OCI-LY7 (cell line): ENCODE data around the gene NUBP1. TPM values are rescaled to one million over a fixed set of nuclear protein-coding genes. Genes with fewer than 3 reads are reported as not detected.
"Not testable (repeated sequence)": the region's sequence is repeated elsewhere in the genome, so short reads cannot be mapped to it uniquely, and the experiment has no call there.

Experiments used
- BruUV-seq: library from RNA; stranded (reverse); fragments of 400-500 nt; replicated peaks from 2 replicates; lab custom pipeline; 2021; lab: Mats Ljungman, UMichigan
- CTCF ChIA-PET: fragments of 300-600 bp; sonication (Branson Sonifier 250); formaldehyde crosslinking; loops from one replicate; lab custom pipeline; 2022; ENCODE audit warnings: antibody characterized with exemption; ENCODE audit not compliant: unreplicated experiment; lab: Charles Lee
- POLR2A ChIA-PET: fragments of 300-600 bp; sonication (Branson Sonifier 250); formaldehyde crosslinking; loops from one replicate; lab custom pipeline; 2022; ENCODE audit warnings: antibody characterized with exemption; lab: Charles Lee
- DNase-seq: peaks from one replicate; pipeline ENCODE4 v3.0.0-alpha.2; 2015; ENCODE audit warnings: low spot score
- H2AFZ ChIP-seq: fragments of 200-600 bp; sonication (generic), shearing (Covaris generic); 2 replicates; pipeline ENCODE4 v1.6.1; 2014; ENCODE audit warnings: mild to moderate bottlenecking, antibody characterized with exemption, low read length, moderate library complexity
- H3K27ac ChIP-seq: fragments of 200-600 bp; sonication (generic); 2 replicates; pipeline ENCODE4 v1.5.1; 2014; ENCODE audit warnings: mixed run types, low read depth, mild to moderate bottlenecking, moderate library complexity, low read length, inconsistent platforms; ENCODE audit not compliant: poor library complexity, severe bottlenecking
- H3K36me3 ChIP-seq: fragments of 200-600 bp; sonication (generic); 2 replicates; pipeline ENCODE4 v1.6.1; 2014; ENCODE audit warnings: mild to moderate bottlenecking, antibody characterized with exemption, low read length, moderate library complexity, mixed read lengths; ENCODE audit not compliant: insufficient read depth
- H3K4me1 ChIP-seq: fragments of 200-600 bp; sonication (generic); 2 replicates; pipeline ENCODE4 v1.5.1; 2014; ENCODE audit warnings: mild to moderate bottlenecking, low read length; ENCODE audit not compliant: insufficient read depth, poor library complexity, severe bottlenecking
- H3K4me2 ChIP-seq: fragments of 200-600 bp; sonication (generic); 2 replicates; pipeline ENCODE4 v1.6.1; 2014; ENCODE audit warnings: mild to moderate bottlenecking, low read length
- H3K4me3 ChIP-seq: fragments of 200-600 bp; sonication (generic); 2 replicates; pipeline ENCODE4 v1.5.1; 2014; ENCODE audit warnings: mild to moderate bottlenecking, low read depth, low read length; ENCODE audit not compliant: poor library complexity, severe bottlenecking
- H3K79me2 ChIP-seq: fragments of 200-600 bp; sonication (generic); 2 replicates; pipeline ENCODE4 v1.6.1; 2016; ENCODE audit warnings: low read depth, mild to moderate bottlenecking, low read length, moderate library complexity, mixed read lengths; ENCODE audit not compliant: insufficient read depth
- H3K9me2 ChIP-seq: fragments of 200-600 bp; sonication (generic); 2 replicates; pipeline ENCODE4 v1.6.1; 2016; ENCODE audit warnings: mild to moderate bottlenecking, low read length, mixed read lengths; ENCODE audit not compliant: insufficient read depth
- H3K9me3 ChIP-seq: fragments of 200-600 bp; sonication (generic); 2 replicates; pipeline ENCODE4 v1.6.1; 2014; ENCODE audit warnings: mild to moderate bottlenecking, mixed run types, low read length, mixed read lengths
- H4K20me1 ChIP-seq: fragments of 200-600 bp; sonication (generic); 2 replicates; pipeline ENCODE4 v1.6.1; 2014; ENCODE audit warnings: mild to moderate bottlenecking, antibody characterized with exemption, low read length, moderate library complexity, mixed read lengths; ENCODE audit not compliant: insufficient read depth
- CTCF ChIP-seq: fragments of 200-600 bp; sonication (generic); conservative IDR thresholded peaks from 2 replicates; pipeline ENCODE4 v1.5.1; 2014; ENCODE audit warnings: mild to moderate bottlenecking, antibody characterized with exemption, low read length, moderate library complexity, mixed read lengths
- EZH2phosphoT487 ChIP-seq: fragments of 200-600 bp; sonication (generic); IDR thresholded peaks from 2 replicates; pipeline ENCODE4 v1.6.1; 2018; ENCODE audit warnings: low read depth, borderline replicate concordance, mild to moderate bottlenecking, mixed run types, antibody characterized with exemption, low read length, moderate library complexity, mixed read lengths
- intact Hi-C: fragments of 100-400 bp; cut with micrococcal nuclease; formaldehyde crosslinking; loops from one replicate; pipeline ENCODE4 v1.10.0; 2022; ENCODE audit not compliant: unreplicated experiment
- total RNA-seq, 2 experiments: library from RNA; depleted of rRNA in 1 of 2; stranded (reverse); fragments of >200 nt in 1 of 2; shearing (Covaris generic) in 1 of 2; gene quantifications; 2 replicates each; pipeline ENCODE4 v1.2.3, GENCODE V29; 2014 to 2022

Gene NUBP1
- total RNA-seq, 2 experiments from 2014 or later = 20.7 to 27.4 TPM

GRCh38 chr16:10777356-10777755, 33.7 kb downstream of the NUBP1 start:
- Histone ChIP-seq H3K4me3 (no peak overlapping the region), H3K27ac (no peak overlapping the region), H3K9me3 (no peaks in the 10 kb centered on the region), H3K36me3 (no peaks in the 10 kb centered on the region), H3K4me1 (no peaks in the 10 kb centered on the region), H3K9me2 (no peaks in the 10 kb centered on the region), H3K79me2 (no peaks in the 10 kb centered on the region), H2AFZ (no peak overlapping the region), H4K20me1 (no peaks in the 10 kb centered on the region), H3K4me2 (no peak overlapping the region)
- DNase-seq = no peak
- no peak for TF ChIP-seq EZH2phosphoT487
- no peak for TF ChIP-seq CTCF
- BruUV-seq = no TSS peak
- CTCF ChIA-PET = no interaction called here
- POLR2A ChIA-PET = no interaction called here
- intact Hi-C loops = no loop called here

DNA sequence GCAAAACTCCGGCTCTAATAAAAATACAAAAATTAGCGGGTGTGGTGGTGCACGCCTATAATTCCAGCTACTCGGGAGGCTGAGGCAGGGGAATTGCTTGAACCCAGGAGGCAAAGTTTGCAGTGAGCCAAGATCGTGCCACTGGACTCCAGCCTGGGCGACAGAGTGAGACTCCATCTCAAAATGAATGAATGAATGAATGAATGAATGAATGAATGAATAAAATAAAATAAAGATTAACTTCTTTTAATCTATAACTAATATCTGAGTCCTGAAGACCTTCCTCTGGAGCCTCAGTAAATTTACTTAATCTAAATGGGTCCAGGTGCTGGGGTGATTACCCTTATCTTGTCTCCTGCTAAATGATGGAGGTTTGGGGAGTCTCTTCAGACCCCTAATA, 36.3 kb downstream of the NUBP1 start:
- H2AFZ ChIP-seq, H3K27ac ChIP-seq, H3K9me3 ChIP-seq, H3K79me2 ChIP-seq, H3K9me2 ChIP-seq, H3K4me3 ChIP-seq, H3K4me1 ChIP-seq, H4K20me1 ChIP-seq, BruUV-seq, DNase-seq, CTCF ChIA-PET, H3K36me3 ChIP-seq, H3K4me2 ChIP-seq, intact Hi-C loops, POLR2A ChIA-PET: not testable (repeated sequence)

DNA sequence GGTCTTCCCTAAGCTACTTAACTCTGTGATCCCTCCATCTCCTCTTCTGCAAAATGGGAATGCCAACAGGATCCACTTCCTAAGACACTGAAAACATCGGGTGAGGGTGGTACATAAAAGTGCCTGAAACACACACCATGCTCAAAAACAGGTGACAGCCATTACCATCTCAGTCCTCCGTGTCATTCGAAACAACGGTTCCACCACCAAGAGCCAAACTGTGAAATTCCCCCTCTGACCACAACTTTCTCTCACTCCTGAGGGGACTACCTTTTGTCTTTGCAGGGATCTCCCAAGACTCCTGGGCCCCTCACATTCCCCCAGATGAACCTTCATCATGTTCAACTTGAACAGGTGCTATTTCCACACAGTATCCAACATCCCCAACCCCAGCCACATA, 37.0 kb downstream of the NUBP1 start:
- no peaks in the 10 kb centered on the region for H3K79me2 ChIP-seq
- H2AFZ ChIP-seq = no peak overlapping the region
- no peaks in the 10 kb centered on the region for H3K36me3 ChIP-seq
- CTCF ChIA-PET = no interaction called here
- POLR2A ChIA-PET = no interaction called here
- TF ChIP-seq EZH2phosphoT487 (no peak), CTCF (no peak)
- no peak overlapping the region for H3K27ac ChIP-seq
- H3K4me3 ChIP-seq = no peak overlapping the region
- intact Hi-C loops = no loop called here
- H3K9me3 ChIP-seq = no peaks in the 10 kb centered on the region
- H3K9me2 ChIP-seq = no peaks in the 10 kb centered on the region
- H3K4me1 ChIP-seq = no peaks in the 10 kb centered on the region
- no TSS peak for BruUV-seq
- no peaks in the 10 kb centered on the region for H4K20me1 ChIP-seq
- DNase-seq = no peak
- H3K4me2 ChIP-seq = no peak overlapping the region
